VCaP (cell line): ENCODE measurements around the gene APPL2.
"Not testable (repeated sequence)": the region's sequence is repeated elsewhere in the genome, so short reads cannot be mapped to it uniquely, and the experiment has no call there.

Experiments
- H3K27ac ChIP-seq: fragments of 450-650 bp; 2 replicates; pipeline ENCODE4 v1.5.1; 2017
- TF ChIP-seq, protein P1 (sequence below): fragments of 450-650 bp; conservative IDR thresholded peaks from 2 replicates; pipeline ENCODE4 v1.5.1; 2017; ENCODE audit warnings: mild to moderate bottlenecking, moderate library complexity

The APPL2 gene

DNA sequence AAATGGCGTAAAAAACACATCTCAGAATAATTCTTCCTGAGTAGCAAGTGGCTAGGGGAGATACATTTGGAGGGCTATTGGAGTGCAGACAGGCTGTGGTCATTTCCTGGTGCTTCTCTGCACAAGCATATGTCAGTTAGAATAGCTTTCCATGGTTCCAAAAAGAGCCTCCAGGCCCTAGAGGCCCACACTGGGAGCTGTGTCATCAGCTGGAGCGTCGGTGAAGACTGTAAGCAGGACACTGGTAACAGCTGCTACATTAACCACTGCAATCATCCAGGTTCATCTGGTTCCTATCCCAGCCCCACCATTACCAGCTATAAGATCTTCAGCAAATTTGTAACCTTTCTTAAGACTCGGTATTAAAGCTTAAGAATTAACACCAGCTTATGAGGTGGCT, 31.7 kb upstream of the APPL2 start:
- no peak overlapping the region for H3K27ac ChIP-seq
- TF ChIP-seq, protein P1, sequence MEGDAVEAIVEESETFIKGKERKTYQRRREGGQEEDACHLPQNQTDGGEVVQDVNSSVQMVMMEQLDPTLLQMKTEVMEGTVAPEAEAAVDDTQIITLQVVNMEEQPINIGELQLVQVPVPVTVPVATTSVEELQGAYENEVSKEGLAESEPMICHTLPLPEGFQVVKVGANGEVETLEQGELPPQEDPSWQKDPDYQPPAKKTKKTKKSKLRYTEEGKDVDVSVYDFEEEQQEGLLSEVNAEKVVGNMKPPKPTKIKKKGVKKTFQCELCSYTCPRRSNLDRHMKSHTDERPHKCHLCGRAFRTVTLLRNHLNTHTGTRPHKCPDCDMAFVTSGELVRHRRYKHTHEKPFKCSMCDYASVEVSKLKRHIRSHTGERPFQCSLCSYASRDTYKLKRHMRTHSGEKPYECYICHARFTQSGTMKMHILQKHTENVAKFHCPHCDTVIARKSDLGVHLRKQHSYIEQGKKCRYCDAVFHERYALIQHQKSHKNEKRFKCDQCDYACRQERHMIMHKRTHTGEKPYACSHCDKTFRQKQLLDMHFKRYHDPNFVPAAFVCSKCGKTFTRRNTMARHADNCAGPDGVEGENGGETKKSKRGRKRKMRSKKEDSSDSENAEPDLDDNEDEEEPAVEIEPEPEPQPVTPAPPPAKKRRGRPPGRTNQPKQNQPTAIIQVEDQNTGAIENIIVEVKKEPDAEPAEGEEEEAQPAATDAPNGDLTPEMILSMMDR = no peak

DNA sequence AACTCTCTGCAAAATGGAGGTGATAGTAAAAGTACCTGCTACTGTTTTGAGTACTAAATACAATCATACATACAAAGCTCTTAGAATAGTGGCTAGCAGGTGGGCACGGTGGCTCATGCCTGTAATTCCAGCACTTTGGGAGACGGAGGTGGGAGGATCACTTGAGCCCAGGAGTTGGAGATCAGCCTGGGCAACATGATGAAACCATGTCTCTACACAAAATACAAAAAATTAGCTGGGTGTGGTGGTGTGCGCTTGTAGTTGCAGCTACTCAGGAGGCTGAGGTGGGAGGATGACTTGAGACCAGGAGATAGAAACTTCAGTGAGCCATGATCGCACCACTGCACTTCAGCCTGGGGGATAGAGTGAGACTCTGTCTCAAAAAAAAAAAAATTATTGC, 28.8 kb upstream of the APPL2 start:
- no peak overlapping the region for H3K27ac ChIP-seq
- TF ChIP-seq, protein P1 = no peak

GRCh38 chr12:105262461-105263184, 26.6 kb upstream of the APPL2 start:
- TF ChIP-seq, protein P1 = no peak
- no peak overlapping the region for H3K27ac ChIP-seq

DNA sequence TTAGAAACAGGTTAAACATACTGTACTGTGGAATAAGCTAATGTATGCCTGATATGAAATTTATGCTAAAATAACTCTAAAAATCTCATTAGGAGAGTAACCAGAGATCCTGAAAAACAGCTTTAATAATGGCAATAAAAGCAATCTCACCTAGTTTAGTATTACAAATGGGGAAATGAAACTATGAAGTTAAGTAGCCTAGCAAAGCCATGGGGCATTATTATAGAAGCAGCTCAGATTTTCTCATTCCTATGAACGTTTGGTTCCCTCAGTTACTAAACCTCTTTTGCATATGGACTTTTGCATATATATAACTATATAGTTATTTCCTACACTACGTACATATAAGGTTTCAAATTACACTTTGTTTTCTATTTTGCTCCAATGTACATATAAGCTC, 25.0 kb upstream of the APPL2 start:
- TF ChIP-seq, protein P1 = no peak
- H3K27ac ChIP-seq = no peak overlapping the region

GRCh38 chr12:105259226-105259625, 23.3 kb upstream of the APPL2 start:
- TF ChIP-seq, protein P1 = no peak
- no peak overlapping the region for H3K27ac ChIP-seq

GRCh38 chr12:105257321-105257728, 21.4 kb upstream of the APPL2 start:
- H3K27ac ChIP-seq = no peak overlapping the region
- TF ChIP-seq, protein P1 = no peak

DNA sequence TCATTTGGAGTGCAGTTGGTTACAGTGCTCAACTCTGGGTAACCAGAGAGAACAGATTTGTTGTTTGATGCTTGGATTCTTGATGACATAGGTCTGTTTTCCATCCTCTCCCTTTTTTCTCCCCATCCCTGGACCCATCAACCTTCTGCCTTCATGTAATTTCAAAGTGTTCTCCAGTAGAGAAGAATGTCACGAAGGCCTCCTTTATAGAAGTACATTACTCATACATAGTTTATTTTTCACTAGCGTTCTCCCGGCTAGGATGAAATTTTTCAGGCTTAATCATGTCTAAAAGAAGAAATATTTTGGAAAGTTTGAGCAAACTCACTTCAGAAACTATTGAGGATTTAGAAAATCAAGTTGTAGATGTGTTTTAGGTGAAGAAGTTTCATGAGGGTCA, 20.9 kb upstream of the APPL2 start:
- no peak overlapping the region for H3K27ac ChIP-seq
- TF ChIP-seq, protein P1 = no peak

GRCh38 chr12:105256431-105256830, 20.5 kb upstream of the APPL2 start:
- not testable (repeated sequence) for H3K27ac ChIP-seq
